ENCODE results near the gene PAQR8. TPM values are rescaled to one million over a fixed set of nuclear protein-coding genes. Genes with fewer than 3 reads are reported as not detected.
A peak's percentile ranks its signal among the peaks of the same experiment; 100 is the strongest.

Gene PAQR8
- total RNA-seq, 4 donors from 2014 or later, result 27.1 to 250 (median 159) TPM

- 31 to 47% methylated on average over 2 to 4 of the region's 4 CpGs for WGBS, 2 donors (ENCODE audit: low coverage in 1 of 2)
- intact Hi-C loops (cut with DNase I; ENCODE audit: low total_unique reads) (no loop called here), in situ Hi-C loops (cut with MboI; ENCODE audit: low pct_ligation_motif_present in 1 of 4, low pct_unique_long_range_greater_than_20kb in 1 of 4, low sequenced_read_pairs in 3 of 4) (no loop called here)
- peak overlapping the region; percentile 49 to 75 (median 66) for H3K27ac ChIP-seq
- TF ChIP-seq, protein P1, sequence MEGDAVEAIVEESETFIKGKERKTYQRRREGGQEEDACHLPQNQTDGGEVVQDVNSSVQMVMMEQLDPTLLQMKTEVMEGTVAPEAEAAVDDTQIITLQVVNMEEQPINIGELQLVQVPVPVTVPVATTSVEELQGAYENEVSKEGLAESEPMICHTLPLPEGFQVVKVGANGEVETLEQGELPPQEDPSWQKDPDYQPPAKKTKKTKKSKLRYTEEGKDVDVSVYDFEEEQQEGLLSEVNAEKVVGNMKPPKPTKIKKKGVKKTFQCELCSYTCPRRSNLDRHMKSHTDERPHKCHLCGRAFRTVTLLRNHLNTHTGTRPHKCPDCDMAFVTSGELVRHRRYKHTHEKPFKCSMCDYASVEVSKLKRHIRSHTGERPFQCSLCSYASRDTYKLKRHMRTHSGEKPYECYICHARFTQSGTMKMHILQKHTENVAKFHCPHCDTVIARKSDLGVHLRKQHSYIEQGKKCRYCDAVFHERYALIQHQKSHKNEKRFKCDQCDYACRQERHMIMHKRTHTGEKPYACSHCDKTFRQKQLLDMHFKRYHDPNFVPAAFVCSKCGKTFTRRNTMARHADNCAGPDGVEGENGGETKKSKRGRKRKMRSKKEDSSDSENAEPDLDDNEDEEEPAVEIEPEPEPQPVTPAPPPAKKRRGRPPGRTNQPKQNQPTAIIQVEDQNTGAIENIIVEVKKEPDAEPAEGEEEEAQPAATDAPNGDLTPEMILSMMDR (IDR thresholded peaks at IDR 0.05), result no peak
- TF ChIP-seq EP300 (IDR thresholded peaks at IDR 0.05; ENCODE audit: low read depth), result no peak
- peak in 2 of 3 donors; percentile 5 to 60 for TF ChIP-seq POLR2AphosphoS5 (IDR thresholded peaks at IDR 0.05)
- TF ChIP-seq POLR2A (IDR thresholded peaks at IDR 0.05), result no peak
- peaks cover 5 to 40% (median 21%) of the 10 kb centered on the region in 4 donors for H3K4me1 ChIP-seq
- no peak overlapping the region for H3K4me3 ChIP-seq
- no peaks in the 10 kb centered on the region for H3K9me3 ChIP-seq
- no peaks in the 10 kb centered on the region for H3K27me3 ChIP-seq
- no peaks in the 10 kb centered on the region for H3K36me3 ChIP-seq
- DNase-seq, result no peak
These were observed 43.9 kb upstream of the PAQR8 start for GRCh38 chr6:52317841-52318581.

GRCh38 chr6:52324189-52324588 is 37.8 kb upstream of the PAQR8 start:
- peaks cover 8 to 63% (median 25%) of the 10 kb centered on the region in 4 donors for H3K4me1 ChIP-seq
- H3K27ac ChIP-seq, result no peak overlapping the region
- in situ Hi-C loops (cut with MboI; ENCODE audit: low pct_ligation_motif_present in 1 of 4, low pct_unique_long_range_greater_than_20kb in 1 of 4, low sequenced_read_pairs in 3 of 4) (no loop called here), intact Hi-C loops (cut with DNase I; ENCODE audit: low total_unique reads) (no loop called here)
- TF ChIP-seq POLR2AphosphoS5 (IDR thresholded peaks at IDR 0.05) (no peak), POLR2A (IDR thresholded peaks at IDR 0.05) (no peak)
- TF ChIP-seq, protein P1 (IDR thresholded peaks at IDR 0.05), result no peak
- no peak overlapping the region for H3K4me3 ChIP-seq
- H3K9me3 ChIP-seq, result no peaks in the 10 kb centered on the region
- no peaks in the 10 kb centered on the region for H3K36me3 ChIP-seq
- 95 to 97% methylated on average over 3 to 6 of the region's 6 CpGs for WGBS, 2 donors (ENCODE audit: low coverage in 1 of 2)
- DNase-seq, result no peak
- no peaks in the 10 kb centered on the region for H3K27me3 ChIP-seq

DNA sequence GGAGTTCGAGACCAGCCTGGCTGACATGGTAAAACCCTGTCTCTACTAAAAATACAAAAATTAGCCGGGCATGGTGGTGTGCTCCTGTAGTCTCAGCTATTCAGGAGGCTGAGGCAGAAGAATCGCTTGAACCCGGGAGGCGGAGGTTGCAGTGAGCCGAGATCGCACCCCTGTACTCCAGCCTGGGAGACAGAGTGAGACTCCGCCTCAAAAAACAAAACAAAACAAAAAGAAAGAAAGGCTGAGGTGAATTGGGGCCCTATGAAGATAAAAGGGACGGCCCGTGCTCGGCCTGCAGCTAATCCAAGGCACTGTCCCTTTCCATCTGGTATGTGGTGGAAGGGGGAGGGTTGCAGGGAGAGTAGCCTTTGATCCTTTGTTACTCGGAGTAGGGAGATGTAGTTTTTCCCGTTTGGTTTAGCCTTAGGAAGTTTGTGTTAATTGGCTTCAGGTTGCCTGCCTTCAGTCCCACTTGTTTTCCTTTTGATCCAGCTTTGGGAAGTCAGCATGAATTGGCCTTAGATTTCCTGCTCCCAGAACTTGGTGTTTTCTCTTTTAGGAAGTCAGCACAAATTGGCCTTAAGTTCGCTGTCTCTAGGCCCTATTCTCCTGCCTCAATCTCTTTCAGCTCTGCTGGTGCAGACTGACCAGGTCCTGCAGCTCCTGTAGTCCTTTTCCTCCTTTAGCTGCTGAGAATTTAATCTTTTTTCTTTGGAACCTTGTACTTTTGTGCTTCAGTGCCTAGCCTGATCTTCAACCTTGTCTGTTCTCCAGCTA is 36.1 kb upstream of the PAQR8 start:
- TF ChIP-seq POLR2A (IDR thresholded peaks at IDR 0.05) (no peak), POLR2AphosphoS5 (IDR thresholded peaks at IDR 0.05) (peak in 2 of 3 donors; percentile 45 to 61)
- Histone ChIP-seq H3K4me3 (peak overlapping the region in 1 of 4 donors; percentile 8), H3K9me3 (no peaks in the 10 kb centered on the region), H3K27ac (peak overlapping the region; percentile 83 to 88 (median 84)), H3K36me3 (no peaks in the 10 kb centered on the region), H3K4me1 (peaks cover 5 to 62% (median 38%) of the 10 kb centered on the region in 4 donors), H3K27me3 (no peaks in the 10 kb centered on the region)
- WGBS, 2 donors (ENCODE audit: low coverage in 1 of 2), result 54 to 78% methylated on average over 5 to 14 of the region's 14 CpGs
- in situ Hi-C loops (cut with MboI; ENCODE audit: low pct_ligation_motif_present in 1 of 4, low pct_unique_long_range_greater_than_20kb in 1 of 4, low sequenced_read_pairs in 3 of 4) (no loop called here), intact Hi-C loops (cut with DNase I; ENCODE audit: low total_unique reads) (no loop called here)
- peak; percentile 61 for DNase-seq

DNA sequence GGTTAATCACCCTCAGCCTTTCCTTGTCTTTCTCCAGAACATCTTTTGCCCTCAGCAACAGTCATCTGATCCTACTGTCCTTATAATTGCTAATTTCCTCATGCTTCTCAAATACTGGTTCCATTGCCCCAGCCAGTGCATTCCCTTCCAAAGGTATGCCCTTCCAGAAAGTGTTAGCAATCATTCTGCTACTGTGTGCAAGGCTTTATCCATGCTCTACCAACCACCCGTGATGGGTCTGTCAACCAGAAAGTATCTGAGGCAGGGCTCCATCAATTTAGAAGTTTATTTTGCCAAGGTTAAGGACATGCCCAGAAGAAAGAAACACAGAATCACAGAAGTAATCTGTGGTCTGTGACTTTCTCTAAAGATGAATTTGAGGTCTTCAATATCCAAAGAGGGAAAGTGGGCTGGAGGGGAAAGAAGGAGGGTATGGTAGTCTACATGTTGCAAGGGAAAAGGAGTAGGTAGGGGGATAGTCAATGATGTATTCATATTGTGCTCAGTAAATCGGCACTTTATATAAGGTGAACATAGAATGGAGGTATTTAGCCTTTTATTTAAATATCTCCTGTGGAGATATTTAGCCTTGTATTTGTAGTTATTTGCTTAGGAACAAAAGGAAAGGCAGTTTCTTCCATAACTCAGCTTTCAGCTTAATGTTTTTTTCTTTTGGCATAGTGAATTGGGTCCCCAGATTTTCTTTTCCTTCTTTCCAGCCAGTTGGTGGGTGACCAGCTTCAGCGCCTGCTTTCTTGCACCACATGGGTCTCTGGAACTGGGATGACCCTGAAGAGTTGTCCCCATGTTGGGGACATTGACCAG is 35.2 kb upstream of the PAQR8 start:
- H3K27me3 ChIP-seq, result no peaks in the 10 kb centered on the region
- no peak for DNase-seq
- TF ChIP-seq EP300 (IDR thresholded peaks at IDR 0.05; ENCODE audit: low read depth), result no peak
- no peak for TF ChIP-seq POLR2AphosphoS5 (IDR thresholded peaks at IDR 0.05)
- TF ChIP-seq, protein P1 (IDR thresholded peaks at IDR 0.05), result no peak
- TF ChIP-seq POLR2A (IDR thresholded peaks at IDR 0.05), result no peak
- no peaks in the 10 kb centered on the region for H3K9me3 ChIP-seq
- no peak overlapping the region for H3K4me3 ChIP-seq
- H3K27ac ChIP-seq, result peak overlapping the region; percentile 83 to 88 (median 84)
- in situ Hi-C loops (cut with MboI; ENCODE audit: low pct_ligation_motif_present in 1 of 4, low pct_unique_long_range_greater_than_20kb in 1 of 4, low sequenced_read_pairs in 3 of 4), result no loop called here
- 84 to 87% methylated on average over 3 of the region's 3 CpGs for WGBS, 2 donors (ENCODE audit: low coverage in 1 of 2)
- H3K36me3 ChIP-seq, result no peaks in the 10 kb centered on the region
- intact Hi-C loops (cut with DNase I; ENCODE audit: low total_unique reads), result no loop called here
- H3K4me1 ChIP-seq, result peaks cover 5 to 64% (median 42%) of the 10 kb centered on the region in 4 donors

All from transverse colon (tissue), 4 donors.